Liver (tissue), 3 donors: ENCODE data around the gene SERPINB10.

ENCODE experiments used
- CTCF ChIP-seq: fragments of 150-350 bp; IDR thresholded peaks from 2 replicates; pipeline ENCODE4 v1.5.1; 2017; ENCODE audit warnings: improper control_type of control experiment, low read depth, low read length; ENCODE audit not compliant: missing input control
- EGR1 ChIP-seq, 2 donors: IDR thresholded peaks; 2 replicates each; pipeline ENCODE4 v1.6.1; 2016 to 2018; ENCODE audit warnings: antibody characterized with exemption in 2 of 2, low read depth in 2 of 2
- FOXA1 ChIP-seq: IDR thresholded peaks from 2 replicates; pipeline ENCODE4 v1.6.1; 2016; ENCODE audit warnings: antibody characterized with exemption
- GABPA ChIP-seq, 2 donors: IDR thresholded peaks in 1 of 2; conservative IDR thresholded peaks in 1 of 2; 2 replicates each; pipeline ENCODE4 v1.6.1; 2016; ENCODE audit warnings: antibody characterized with exemption in 2 of 2, mild to moderate bottlenecking in 1 of 2, moderate library complexity in 1 of 2
- RAD21 ChIP-seq, 2 donors: IDR thresholded peaks; 2 replicates each; pipeline ENCODE4 v1.6.1; 2016; ENCODE audit warnings: antibody characterized with exemption in 2 of 2, mild to moderate bottlenecking in 2 of 2
- TAF1 ChIP-seq: conservative IDR thresholded peaks from 2 replicates; pipeline ENCODE4 v1.6.1; 2016; ENCODE audit warnings: antibody characterized with exemption, mild to moderate bottlenecking
- YY1 ChIP-seq: IDR thresholded peaks from 2 replicates; pipeline ENCODE4 v1.6.1; 2016; ENCODE audit warnings: antibody characterized with exemption, mild to moderate bottlenecking
- TF ChIP-seq, protein P1 (sequence below): IDR thresholded peaks from 2 replicates; pipeline ENCODE4 v1.6.1; 2016; ENCODE audit warnings: antibody characterized with exemption, mild to moderate bottlenecking
- donor health status: healthy.
- donor health status: healthy.

- TF ChIP-seq CTCF (no peak), YY1 (no peak), RAD21 (IDR thresholded peaks at IDR 0.05) (no peak), FOXA1 (no peak), EGR1 (IDR thresholded peaks at IDR 0.05; ENCODE audit: low read depth in 2 of 2) (no peak), GABPA (IDR thresholded peaks at IDR 0.05 in 1 of 2, conservative IDR thresholded peaks at IDR 0.05 in 1 of 2) (no peak), TAF1 (no peak)
- TF ChIP-seq, protein P1, sequence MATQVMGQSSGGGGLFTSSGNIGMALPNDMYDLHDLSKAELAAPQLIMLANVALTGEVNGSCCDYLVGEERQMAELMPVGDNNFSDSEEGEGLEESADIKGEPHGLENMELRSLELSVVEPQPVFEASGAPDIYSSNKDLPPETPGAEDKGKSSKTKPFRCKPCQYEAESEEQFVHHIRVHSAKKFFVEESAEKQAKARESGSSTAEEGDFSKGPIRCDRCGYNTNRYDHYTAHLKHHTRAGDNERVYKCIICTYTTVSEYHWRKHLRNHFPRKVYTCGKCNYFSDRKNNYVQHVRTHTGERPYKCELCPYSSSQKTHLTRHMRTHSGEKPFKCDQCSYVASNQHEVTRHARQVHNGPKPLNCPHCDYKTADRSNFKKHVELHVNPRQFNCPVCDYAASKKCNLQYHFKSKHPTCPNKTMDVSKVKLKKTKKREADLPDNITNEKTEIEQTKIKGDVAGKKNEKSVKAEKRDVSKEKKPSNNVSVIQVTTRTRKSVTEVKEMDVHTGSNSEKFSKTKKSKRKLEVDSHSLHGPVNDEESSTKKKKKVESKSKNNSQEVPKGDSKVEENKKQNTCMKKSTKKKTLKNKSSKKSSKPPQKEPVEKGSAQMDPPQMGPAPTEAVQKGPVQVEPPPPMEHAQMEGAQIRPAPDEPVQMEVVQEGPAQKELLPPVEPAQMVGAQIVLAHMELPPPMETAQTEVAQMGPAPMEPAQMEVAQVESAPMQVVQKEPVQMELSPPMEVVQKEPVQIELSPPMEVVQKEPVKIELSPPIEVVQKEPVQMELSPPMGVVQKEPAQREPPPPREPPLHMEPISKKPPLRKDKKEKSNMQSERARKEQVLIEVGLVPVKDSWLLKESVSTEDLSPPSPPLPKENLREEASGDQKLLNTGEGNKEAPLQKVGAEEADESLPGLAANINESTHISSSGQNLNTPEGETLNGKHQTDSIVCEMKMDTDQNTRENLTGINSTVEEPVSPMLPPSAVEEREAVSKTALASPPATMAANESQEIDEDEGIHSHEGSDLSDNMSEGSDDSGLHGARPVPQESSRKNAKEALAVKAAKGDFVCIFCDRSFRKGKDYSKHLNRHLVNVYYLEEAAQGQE, result no peak
Observed at GRCh38 chr18:63981719-63982118, 74.0 kb downstream of the SERPINB10 start.
